Peyer's patch (tissue), 4 donors: ENCODE data around the gene BMPR2.

Source experiments
- CTCF ChIP-seq, 6 experiments: fragments of 450-650 bp in 4 of 6; fragments of 200-600 bp in 2 of 6; sonication (generic) in 1 of 6; IDR thresholded peaks; one replicate each; pipeline ENCODE4 v1.5.1; 2017 to 2019; ENCODE audit warnings: antibody characterized with exemption in 6 of 6, mild to moderate bottlenecking in 3 of 6, moderate library complexity in 1 of 6
- POLR2A ChIP-seq, 2 donors: fragments of 450-650 bp; IDR thresholded peaks; one replicate each; pipeline ENCODE4 v1.5.1; 2017; ENCODE audit warnings: antibody characterized with exemption in 2 of 2, mild to moderate bottlenecking in 2 of 2, moderate library complexity in 2 of 2

- TF ChIP-seq CTCF (IDR thresholded peaks at IDR 0.05) (no peak), POLR2A (IDR thresholded peaks at IDR 0.05) (no peak)
Observed at GRCh38 chr2:202434472-202434871, 58.3 kb downstream of the BMPR2 start.
